ENCODE data around the gene CCM2L. TPM values are rescaled to one million over a fixed set of nuclear protein-coding genes. Genes with fewer than 3 reads are reported as not detected.

CCM2L gene
- total RNA-seq, 2 donors from 2014 or later: 3.4 to 5.9 TPM

- no peaks in the 10 kb centered on the region for H3K36me3 ChIP-seq (replicated peaks in 1 of 2; ENCODE audit: insufficient read depth in 1 of 2, low read depth in 2 of 2)
- H3K4me1 ChIP-seq: peaks cover 12% of the 10 kb centered on the region
- no peak for TF ChIP-seq POLR2A (IDR thresholded peaks at IDR 0.05)
- no peak for TF ChIP-seq CTCF (IDR thresholded peaks at IDR 0.05)
- intact Hi-C loops (cut with DNase I): no loop called here
- peak overlapping the region in 1 of 2 donors; percentile 24 for H3K4me3 ChIP-seq
- WGBS, 2 donors: 1 to 5% methylated on average over 8 to 59 of the region's 67 CpGs
- DNase-seq (peak; percentile 75 to 89 (median 83)), ATAC-seq (peak; percentile 85)
- H3K9me3 ChIP-seq: no peaks in the 10 kb centered on the region
- H3K27ac ChIP-seq: peak overlapping the region in 1 of 4 donors; percentile 50
- H3K27me3 ChIP-seq: peaks cover 0 to 13% of the 10 kb centered on the region in 2 donors
Observed at GRCh38 chr20:32018269-32019155, 8.3 kb downstream of the CCM2L start.

- Histone ChIP-seq H3K27me3 (peaks cover 0 to 13% of the 10 kb centered on the region in 2 donors), H3K27ac (no peak overlapping the region), H3K36me3 (replicated peaks in 1 of 2; ENCODE audit: insufficient read depth in 1 of 2, low read depth in 2 of 2) (no peaks in the 10 kb centered on the region), H3K4me3 (no peak overlapping the region), H3K9me3 (no peaks in the 10 kb centered on the region), H3K4me1 (peaks cover 12% of the 10 kb centered on the region)
- peak; percentile 6 for ATAC-seq
- TF ChIP-seq CTCF (IDR thresholded peaks at IDR 0.05): no peak
- TF ChIP-seq POLR2A (IDR thresholded peaks at IDR 0.05): no peak
- intact Hi-C loops (cut with DNase I): no loop called here
- 0 to 1% methylated on average over 10 to 40 of the region's 42 CpGs for WGBS, 2 donors
- peak in 3 of 4 donors; percentile 15 to 38 (median 15) for DNase-seq
Observed at GRCh38 chr20:32019156-32019510, 8.9 kb downstream of the CCM2L start.

GRCh38 chr20:32019563-32020463, 9.6 kb downstream of the CCM2L start:
- intact Hi-C loops (cut with DNase I): no loop called here
- DNase-seq (no peak), ATAC-seq (no peak)
- H3K27me3 ChIP-seq: peaks cover 0 to 13% of the 10 kb centered on the region in 2 donors
- no peaks in the 10 kb centered on the region for H3K9me3 ChIP-seq
- TF ChIP-seq POLR2A (IDR thresholded peaks at IDR 0.05) (no peak), CTCF (IDR thresholded peaks at IDR 0.05) (no peak)
- WGBS, 2 donors: 23 to 36% methylated on average over 10 to 11 of the region's 11 CpGs
- no peaks in the 10 kb centered on the region for H3K36me3 ChIP-seq (replicated peaks in 1 of 2; ENCODE audit: insufficient read depth in 1 of 2, low read depth in 2 of 2)
- H3K27ac ChIP-seq: no peak overlapping the region
- H3K4me3 ChIP-seq: no peak overlapping the region
- peaks cover 12% of the 10 kb centered on the region for H3K4me1 ChIP-seq

- DNase-seq (no peak), ATAC-seq (no peak)
- Histone ChIP-seq H3K27me3 (peaks cover 0 to 13% of the 10 kb centered on the region in 2 donors), H3K4me3 (no peak overlapping the region), H3K36me3 (replicated peaks in 1 of 2; ENCODE audit: insufficient read depth in 1 of 2, low read depth in 2 of 2) (no peaks in the 10 kb centered on the region), H3K27ac (no peak overlapping the region), H3K4me1 (peaks cover 12% of the 10 kb centered on the region), H3K9me3 (no peaks in the 10 kb centered on the region)
- intact Hi-C loops (cut with DNase I): no loop called here
- TF ChIP-seq POLR2A (IDR thresholded peaks at IDR 0.05): no peak
- TF ChIP-seq CTCF (IDR thresholded peaks at IDR 0.05): no peak
- WGBS, 2 donors: 73 to 84% methylated on average over 4 of the region's 4 CpGs
Observed at GRCh38 chr20:32021091-32021490, 10.9 kb downstream of the CCM2L start.
